Ishikawa (cell line): ENCODE results near the gene RALGAPA2.

Experiments
- CEBPB ChIP-seq: IDR thresholded peaks from 2 replicates; pipeline ENCODE4 v1.6.1; 2012
- CREB1 ChIP-seq: IDR thresholded peaks from 2 replicates; pipeline ENCODE4 v1.6.1; 2012; ENCODE audit warnings: low read depth
- EGR1 ChIP-seq: IDR thresholded peaks from 2 replicates; pipeline ENCODE4 v1.6.1; 2012
- EP300 ChIP-seq: IDR thresholded peaks from 2 replicates; pipeline ENCODE4 v1.6.1; 2012; ENCODE audit warnings: borderline replicate concordance
- FOXM1 ChIP-seq: IDR thresholded peaks from 2 replicates; pipeline ENCODE4 v1.6.1; 2012; ENCODE audit warnings: low read depth, borderline replicate concordance
- MAX ChIP-seq: IDR thresholded peaks from 2 replicates; pipeline ENCODE4 v1.6.1; 2012
- NFIC ChIP-seq: IDR thresholded peaks from 2 replicates; pipeline ENCODE4 v1.6.1; 2012
- RAD21 ChIP-seq: IDR thresholded peaks from 2 replicates; pipeline ENCODE4 v1.6.1; 2012; ENCODE audit warnings: low read depth
- REST ChIP-seq: IDR thresholded peaks from 2 replicates; pipeline ENCODE4 v1.6.1; 2012; ENCODE audit warnings: low read depth, mild to moderate bottlenecking
- TAF1 ChIP-seq: IDR thresholded peaks from 2 replicates; pipeline ENCODE4 v1.6.1; 2012; ENCODE audit warnings: low read depth, mild to moderate bottlenecking
- TCF12 ChIP-seq: IDR thresholded peaks from 2 replicates; pipeline ENCODE4 v1.6.1; 2012; ENCODE audit warnings: low read depth
- YY1 ChIP-seq: IDR thresholded peaks from 2 replicates; pipeline ENCODE4 v1.6.1; 2012; ENCODE audit warnings: low read depth

GRCh38 chr20:20594171-20594530 is 118.3 kb downstream of the RALGAPA2 start:
- TF ChIP-seq EGR1: no peak
- TF ChIP-seq RAD21: no peak
- TF ChIP-seq TAF1: no peak
- TF ChIP-seq NFIC: no peak
- TF ChIP-seq CEBPB: no peak
- TF ChIP-seq TCF12: no peak
- no peak for TF ChIP-seq EP300
- no peak for TF ChIP-seq REST
- TF ChIP-seq FOXM1: no peak
- TF ChIP-seq MAX: no peak
- no peak for TF ChIP-seq CREB1
- no peak for TF ChIP-seq YY1
